HFFc6 (cell line): ENCODE measurements around the gene EML4. TPM values are rescaled to one million over a fixed set of nuclear protein-coding genes. Genes with fewer than 3 reads are reported as not detected.
"Not testable (repeated sequence)": the region's sequence is repeated elsewhere in the genome, so short reads cannot be mapped to it uniquely, and the experiment has no call there.

Experiments
- DNase-seq: peaks from one replicate; pipeline ENCODE4 v3.0.0-alpha.2; 2018
- H3K27ac Mint-ChIP-seq: 2 replicates; pipeline ENCODE4 v1.8.0; 2020; ENCODE audit warnings: mild to moderate bottlenecking, mixed read lengths
- H3K27me3 Mint-ChIP-seq: 2 replicates; pipeline ENCODE4 v1.8.0; 2021; ENCODE audit warnings: mild to moderate bottlenecking, moderate library complexity, mixed read lengths; ENCODE audit not compliant: insufficient read depth
- H3K36me3 Mint-ChIP-seq: 2 replicates; pipeline ENCODE4 v1.8.0; 2021; ENCODE audit warnings: low read depth, mixed read lengths
- H3K4me1 Mint-ChIP-seq: 2 replicates; pipeline ENCODE4 v1.8.0; 2020; ENCODE audit warnings: low read depth, mixed read lengths
- H3K4me3 Mint-ChIP-seq: 2 replicates; pipeline ENCODE4 v1.8.0; 2020; ENCODE audit warnings: mild to moderate bottlenecking, moderate library complexity, mixed read lengths
- H3K9me3 Mint-ChIP-seq: 2 replicates; pipeline ENCODE4 v1.8.0; 2020; ENCODE audit warnings: mild to moderate bottlenecking, mixed read lengths
- total RNA-seq, 6 experiments: library from RNA; stranded (reverse); fragmentation: NEBNext Ultra II Directional; extraction: Animal tissue kit (Norgen Biotek cat#: 25700); gene quantifications; 2 replicates in 1 of 6; 3 replicates in 5 of 6; pipeline ENCODE4 v1.2.3, GENCODE V29; 2021
- TF ChIP-seq, protein P1 (sequence below): fragments of 200-600 bp; sonication (generic); IDR thresholded peaks from 2 replicates; pipeline ENCODE4 v1.5.0; 2021; ENCODE audit warnings: antibody characterized with exemption, mild to moderate bottlenecking

The EML4 gene
- total RNA-seq, 6 experiments from 2014 or later: 31.7 to 35.8 (median 33.6) TPM

DNA sequence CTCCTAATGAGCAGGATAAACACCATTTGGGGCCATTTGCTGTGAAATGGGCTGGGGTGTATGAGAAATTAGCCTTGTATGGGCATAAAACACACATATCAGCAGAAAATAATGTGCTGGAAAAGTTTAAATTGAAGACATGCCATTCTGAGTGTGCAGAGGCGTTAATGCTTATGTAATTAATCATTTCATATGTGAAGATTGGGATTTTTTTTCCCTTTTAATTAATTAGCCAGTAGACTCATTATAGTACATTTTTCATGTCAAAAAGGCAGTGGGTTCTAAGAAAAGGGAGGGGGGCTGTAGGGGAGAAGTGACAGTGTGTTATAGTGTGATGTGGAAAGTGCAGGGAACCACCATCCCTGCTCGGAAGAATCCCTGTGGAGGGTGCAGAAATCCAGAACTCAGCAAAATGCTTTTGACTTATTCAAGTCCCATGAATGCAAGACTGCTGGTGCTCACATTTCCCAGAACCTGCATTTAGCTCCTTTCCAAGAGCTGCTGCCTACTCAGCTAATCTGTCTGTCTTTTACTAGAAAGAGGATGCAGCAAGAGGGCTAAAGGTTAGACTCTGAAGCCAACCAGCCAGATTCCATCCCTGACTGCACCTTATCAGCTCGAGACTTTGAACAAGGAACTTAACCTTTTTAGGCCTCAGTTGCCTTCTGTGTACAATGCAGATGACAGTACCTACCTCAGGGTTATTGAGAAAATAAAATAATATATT lies 203.5 kb downstream of the EML4 start:
- H3K9me3 Mint-ChIP-seq: no peaks in the 10 kb centered on the region
- H3K4me3 Mint-ChIP-seq: no peak overlapping the region
- H3K27ac Mint-ChIP-seq: no peak overlapping the region
- no peaks in the 10 kb centered on the region for H3K36me3 Mint-ChIP-seq
- H3K4me1 Mint-ChIP-seq: peaks cover 6% of the 10 kb centered on the region; the same call in 1 of the 2 replicates
- H3K27me3 Mint-ChIP-seq: peaks cover 19% of the 10 kb centered on the region
- no peak for DNase-seq
- TF ChIP-seq, protein P1, sequence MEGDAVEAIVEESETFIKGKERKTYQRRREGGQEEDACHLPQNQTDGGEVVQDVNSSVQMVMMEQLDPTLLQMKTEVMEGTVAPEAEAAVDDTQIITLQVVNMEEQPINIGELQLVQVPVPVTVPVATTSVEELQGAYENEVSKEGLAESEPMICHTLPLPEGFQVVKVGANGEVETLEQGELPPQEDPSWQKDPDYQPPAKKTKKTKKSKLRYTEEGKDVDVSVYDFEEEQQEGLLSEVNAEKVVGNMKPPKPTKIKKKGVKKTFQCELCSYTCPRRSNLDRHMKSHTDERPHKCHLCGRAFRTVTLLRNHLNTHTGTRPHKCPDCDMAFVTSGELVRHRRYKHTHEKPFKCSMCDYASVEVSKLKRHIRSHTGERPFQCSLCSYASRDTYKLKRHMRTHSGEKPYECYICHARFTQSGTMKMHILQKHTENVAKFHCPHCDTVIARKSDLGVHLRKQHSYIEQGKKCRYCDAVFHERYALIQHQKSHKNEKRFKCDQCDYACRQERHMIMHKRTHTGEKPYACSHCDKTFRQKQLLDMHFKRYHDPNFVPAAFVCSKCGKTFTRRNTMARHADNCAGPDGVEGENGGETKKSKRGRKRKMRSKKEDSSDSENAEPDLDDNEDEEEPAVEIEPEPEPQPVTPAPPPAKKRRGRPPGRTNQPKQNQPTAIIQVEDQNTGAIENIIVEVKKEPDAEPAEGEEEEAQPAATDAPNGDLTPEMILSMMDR: no peak

DNA sequence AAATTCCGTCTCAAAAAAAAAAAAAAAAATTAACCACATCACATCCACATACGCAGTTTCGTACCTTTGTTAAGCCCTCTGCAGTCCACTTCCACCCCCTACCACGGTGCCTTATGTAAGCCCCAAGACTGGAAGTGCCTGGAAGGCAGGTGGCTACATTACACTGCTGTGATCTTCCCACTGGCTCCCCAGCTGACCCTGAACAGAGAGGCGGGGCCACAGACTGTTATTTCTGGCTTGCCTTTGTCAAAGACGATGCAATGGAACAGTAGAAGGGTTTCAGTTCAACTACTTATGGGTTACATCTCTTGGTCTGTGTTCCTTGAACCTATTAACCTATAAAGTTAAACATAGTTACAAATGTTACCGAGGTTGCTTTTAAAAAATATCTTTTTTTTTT lies 207.6 kb downstream of the EML4 start:
- H3K27ac Mint-ChIP-seq: no peak overlapping the region
- DNase-seq: no peak
- H3K9me3 Mint-ChIP-seq: no peaks in the 10 kb centered on the region
- peaks cover 25% of the 10 kb centered on the region for H3K27me3 Mint-ChIP-seq
- H3K4me3 Mint-ChIP-seq: no peak overlapping the region
- H3K36me3 Mint-ChIP-seq: no peaks in the 10 kb centered on the region
- TF ChIP-seq, protein P1: no peak
- peaks cover 2% of the 10 kb centered on the region; the same call in 1 of the 2 replicates for H3K4me1 Mint-ChIP-seq

DNA sequence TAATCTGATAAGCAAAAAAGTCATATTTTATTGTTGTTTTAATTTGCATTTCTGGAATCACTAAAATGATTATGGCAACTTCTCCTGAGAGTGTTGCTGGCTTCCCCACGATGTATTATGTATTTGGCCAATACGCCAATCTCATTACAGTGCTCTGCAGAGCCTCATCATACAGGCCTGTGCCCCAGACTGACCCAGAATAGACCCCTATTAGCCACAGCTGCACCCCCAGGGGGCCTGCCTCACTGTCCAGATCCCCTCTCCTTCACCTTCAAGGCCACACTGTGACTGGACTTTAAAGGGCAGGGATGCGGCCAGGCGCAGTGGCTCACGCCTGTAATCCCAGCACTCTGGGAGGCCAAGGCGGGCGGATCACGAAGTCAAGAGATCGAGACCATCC lies 209.3 kb downstream of the EML4 start:
- TF ChIP-seq, protein P1: no peak
- Mint-ChIP-seq H3K4me1 (no peaks in the 10 kb centered on the region), H3K9me3 (no peaks in the 10 kb centered on the region), H3K36me3 (no peaks in the 10 kb centered on the region), H3K4me3 (no peak overlapping the region), H3K27me3 (peaks cover 29% of the 10 kb centered on the region), H3K27ac (no peak overlapping the region)
- no peak for DNase-seq

DNA sequence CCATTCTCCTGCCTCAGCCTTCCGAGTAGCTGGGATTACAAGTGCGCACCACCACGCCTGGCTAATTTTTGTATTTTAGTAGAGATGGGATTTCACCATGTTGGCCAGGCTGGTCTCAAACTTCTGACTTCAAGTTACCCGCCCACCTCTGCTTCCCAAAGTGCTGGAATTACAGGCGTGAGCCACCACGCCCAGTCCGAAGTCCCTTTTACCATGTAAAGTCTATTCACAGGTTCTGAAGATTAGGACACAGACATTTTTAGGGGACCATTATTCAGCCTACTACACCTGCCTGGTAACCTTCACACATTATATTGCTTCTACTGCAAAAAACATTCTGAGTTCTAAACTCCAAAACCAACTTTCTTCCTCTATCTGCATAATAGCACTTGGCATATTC lies 210.9 kb downstream of the EML4 start:
- H3K36me3 Mint-ChIP-seq, H3K27ac Mint-ChIP-seq, H3K9me3 Mint-ChIP-seq, H3K4me1 Mint-ChIP-seq, DNase-seq, H3K4me3 Mint-ChIP-seq: not testable (repeated sequence)
- H3K27me3 Mint-ChIP-seq: peaks cover 19% of the 10 kb centered on the region

DNA sequence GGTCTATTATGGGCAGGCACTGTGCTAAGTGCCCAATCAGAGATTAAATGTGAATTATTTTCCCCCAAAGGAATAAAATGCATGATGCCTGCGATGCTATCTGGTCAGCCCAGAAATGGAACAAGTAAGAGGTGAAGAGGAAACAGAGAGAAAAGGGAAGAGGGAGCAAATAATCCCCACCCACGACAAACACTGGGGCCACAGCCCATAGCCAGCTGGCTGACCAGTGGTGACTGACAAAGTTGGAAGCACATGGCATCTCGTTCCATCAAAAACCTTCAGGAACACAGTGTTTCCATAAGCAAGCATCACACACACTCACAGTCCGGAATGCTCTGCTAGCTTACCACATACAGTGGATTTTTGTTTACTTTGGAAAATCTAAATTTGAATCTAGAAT lies 213.0 kb downstream of the EML4 start:
- TF ChIP-seq, protein P1: no peak
- no peak for DNase-seq
- Mint-ChIP-seq H3K9me3 (no peaks in the 10 kb centered on the region), H3K4me1 (no peaks in the 10 kb centered on the region), H3K36me3 (no peaks in the 10 kb centered on the region), H3K27ac (no peak overlapping the region), H3K4me3 (no peak overlapping the region), H3K27me3 (peaks cover 22% of the 10 kb centered on the region)

Other genes with a start within 250 kb of the EML4 start
- not detected for gene PKDCC, start 121.3 kb upstream of the EML4 start, total RNA-seq
- gene COX7A2L, start 191.9 kb downstream of the EML4 start, total RNA-seq: 100 to 1,000 TPM; 118 to 130 (median 125) TPM